GM19455 (cell line): ENCODE measurements around the gene SCTR.
"Not testable (repeated sequence)": the region's sequence is repeated elsewhere in the genome, so short reads cannot be mapped to it uniquely, and the experiment has no call there.

ENCODE experiments used
- ATAC-seq: cut with Tn5 transposase; IDR thresholded peaks from one replicate; pipeline ENCODE4 v1.9.1; 2021; ENCODE audit not compliant: unreplicated experiment

SCTR gene

DNA sequence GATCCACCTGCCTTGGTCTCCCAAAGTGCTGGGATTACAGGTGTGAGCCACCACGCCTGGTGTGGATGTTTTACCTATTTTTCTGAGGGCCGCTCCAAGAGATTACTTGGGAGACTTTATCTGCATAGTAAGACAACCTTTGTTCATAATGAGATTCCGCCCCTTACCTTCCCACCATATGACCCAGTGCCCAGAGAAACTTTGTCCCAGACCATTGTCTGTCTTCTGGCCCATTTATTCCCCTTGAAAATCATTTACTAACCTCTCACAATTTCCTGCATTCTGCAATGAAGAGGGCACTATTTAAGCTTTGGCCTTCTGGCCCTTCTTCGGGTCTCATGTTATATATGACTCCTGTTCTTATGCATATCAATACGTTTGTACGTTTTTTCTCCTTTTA is 106.4 kb downstream of the SCTR start:
- no peak for ATAC-seq

DNA sequence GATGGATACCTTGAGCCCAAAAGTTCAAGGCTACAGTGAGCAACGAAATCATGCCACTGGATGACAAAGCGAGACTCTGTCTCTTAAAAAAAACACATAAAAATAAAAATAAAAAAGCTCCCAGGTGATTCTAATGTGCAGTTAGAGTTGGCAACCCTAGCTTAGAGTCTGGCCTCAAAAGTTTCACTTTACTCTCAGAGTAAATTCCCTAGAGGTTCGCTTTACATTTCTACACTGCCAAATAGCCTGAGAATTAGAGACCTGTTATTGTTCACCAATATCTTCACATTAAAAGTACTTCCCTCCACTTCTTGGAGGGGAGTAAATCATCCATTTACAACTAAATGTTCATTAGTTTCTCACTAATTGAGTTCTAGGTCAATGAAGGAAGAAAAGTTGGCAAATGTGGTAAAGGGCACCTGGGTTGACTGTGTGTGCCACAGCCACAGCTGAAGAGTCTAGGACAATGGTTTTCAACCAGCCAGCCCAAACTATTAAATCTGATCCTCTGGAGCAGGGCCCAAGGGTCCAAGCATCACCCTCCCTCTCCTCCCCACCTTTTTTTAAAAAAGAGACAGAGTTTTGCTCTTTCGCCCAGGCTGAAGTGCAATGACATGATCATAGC is 107.9 kb downstream of the SCTR start:
- no peak for ATAC-seq

- ATAC-seq: no peak
Measured at GRCh38 chr2:119415630-119416029, 108.7 kb downstream of the SCTR start.

DNA sequence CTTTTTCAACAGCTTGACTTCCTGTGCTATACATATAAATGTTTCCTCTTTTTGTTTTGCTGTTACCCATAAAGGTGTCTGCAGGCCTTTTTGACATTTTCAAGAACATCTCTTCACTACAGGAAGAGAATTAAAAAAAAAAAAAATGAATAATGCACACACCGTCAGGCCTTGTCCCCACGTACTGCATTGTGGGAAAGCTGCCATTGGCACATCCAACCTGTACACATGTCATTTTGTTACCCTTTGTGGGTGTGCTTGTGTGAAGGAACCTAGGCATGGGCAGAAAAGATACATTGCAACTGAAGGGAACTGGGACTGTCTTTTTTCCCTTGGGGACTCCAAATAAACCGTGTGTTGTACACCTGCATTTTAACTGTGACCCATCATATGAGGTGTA is 109.4 kb downstream of the SCTR start:
- ATAC-seq: no peak

- no peak for ATAC-seq
Measured at GRCh38 chr2:119409506-119409905, 114.8 kb downstream of the SCTR start.

DNA sequence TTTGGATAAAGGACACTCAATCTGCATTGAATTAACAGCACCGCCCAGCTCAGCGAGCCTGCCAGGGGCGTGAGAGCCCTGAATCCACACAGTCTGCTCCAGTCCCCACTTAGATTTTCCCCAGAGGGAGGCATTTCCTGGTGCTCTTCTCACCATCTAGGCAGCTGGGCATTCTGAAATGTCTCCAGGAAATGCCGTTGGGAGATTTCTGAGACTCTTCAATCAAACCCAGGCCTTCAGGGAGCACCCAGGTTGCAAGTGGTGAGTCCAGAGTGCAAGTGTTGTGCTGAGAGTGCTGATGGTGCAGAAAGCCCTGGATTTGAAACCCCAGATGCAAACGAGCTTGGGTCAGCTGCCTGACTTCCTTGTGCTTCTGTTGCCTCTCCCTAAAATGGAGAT is 116.1 kb downstream of the SCTR start:
- no peak for ATAC-seq

DNA sequence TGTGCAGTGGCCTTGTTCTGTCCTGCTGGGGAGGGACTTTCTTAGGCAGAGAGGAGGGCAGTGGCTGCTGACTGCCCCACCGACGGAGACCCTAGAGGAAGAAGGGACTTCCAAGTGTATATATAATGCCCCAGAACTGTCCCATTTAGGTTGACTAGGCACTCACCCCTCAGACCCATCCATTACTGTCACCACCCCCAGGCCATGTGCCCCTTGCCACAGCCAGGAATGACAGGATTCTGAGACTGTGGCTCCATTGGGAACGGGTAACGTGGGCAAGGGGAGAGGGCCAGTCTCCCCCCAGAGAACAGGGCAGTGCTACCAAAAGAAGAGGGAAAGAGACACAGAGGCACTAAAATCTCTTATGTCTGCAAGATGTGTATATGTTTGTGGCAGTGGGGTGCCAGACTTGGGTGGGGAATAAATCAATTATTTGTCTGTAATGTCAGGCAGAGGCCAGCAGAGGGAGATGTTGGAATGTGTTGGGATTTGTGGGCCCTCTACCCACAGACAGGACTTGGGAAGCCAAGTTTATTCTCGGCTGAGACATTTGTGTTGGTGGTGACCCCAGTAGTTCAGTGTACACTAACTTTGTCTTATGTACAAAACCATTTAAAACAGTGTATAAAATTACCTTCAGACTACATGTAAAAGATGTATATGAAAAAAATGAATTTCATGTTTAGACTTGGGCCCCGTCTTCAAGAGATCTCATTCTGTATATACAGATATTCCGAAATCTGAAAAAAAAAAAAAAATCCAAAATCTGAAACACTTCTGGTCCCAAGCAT is 116.7 kb downstream of the SCTR start:
- ATAC-seq: no peak

DNA sequence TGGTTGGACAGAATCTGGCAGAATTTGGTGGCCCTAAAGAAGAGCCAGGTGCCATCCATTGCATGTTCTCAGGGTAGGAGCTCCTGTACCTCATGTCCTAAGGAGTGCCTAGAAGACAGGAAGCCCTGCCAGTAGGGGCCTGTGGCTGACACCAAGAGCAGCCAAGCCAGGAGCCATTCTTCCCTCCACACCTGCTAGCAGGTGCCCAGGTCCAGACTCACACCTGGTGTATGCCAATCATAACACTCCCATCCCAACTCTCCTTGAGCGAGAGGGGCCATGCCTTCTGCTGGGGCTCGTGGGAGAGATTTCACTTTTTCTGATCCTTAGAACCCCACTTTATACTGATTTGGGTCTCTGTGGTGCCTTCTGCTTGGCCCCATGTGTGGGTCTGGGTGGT is 119.1 kb downstream of the SCTR start:
- no peak for ATAC-seq

GRCh38 chr2:119403618-119404017 is 120.7 kb downstream of the SCTR start:
- ATAC-seq: not testable (repeated sequence)

DNA sequence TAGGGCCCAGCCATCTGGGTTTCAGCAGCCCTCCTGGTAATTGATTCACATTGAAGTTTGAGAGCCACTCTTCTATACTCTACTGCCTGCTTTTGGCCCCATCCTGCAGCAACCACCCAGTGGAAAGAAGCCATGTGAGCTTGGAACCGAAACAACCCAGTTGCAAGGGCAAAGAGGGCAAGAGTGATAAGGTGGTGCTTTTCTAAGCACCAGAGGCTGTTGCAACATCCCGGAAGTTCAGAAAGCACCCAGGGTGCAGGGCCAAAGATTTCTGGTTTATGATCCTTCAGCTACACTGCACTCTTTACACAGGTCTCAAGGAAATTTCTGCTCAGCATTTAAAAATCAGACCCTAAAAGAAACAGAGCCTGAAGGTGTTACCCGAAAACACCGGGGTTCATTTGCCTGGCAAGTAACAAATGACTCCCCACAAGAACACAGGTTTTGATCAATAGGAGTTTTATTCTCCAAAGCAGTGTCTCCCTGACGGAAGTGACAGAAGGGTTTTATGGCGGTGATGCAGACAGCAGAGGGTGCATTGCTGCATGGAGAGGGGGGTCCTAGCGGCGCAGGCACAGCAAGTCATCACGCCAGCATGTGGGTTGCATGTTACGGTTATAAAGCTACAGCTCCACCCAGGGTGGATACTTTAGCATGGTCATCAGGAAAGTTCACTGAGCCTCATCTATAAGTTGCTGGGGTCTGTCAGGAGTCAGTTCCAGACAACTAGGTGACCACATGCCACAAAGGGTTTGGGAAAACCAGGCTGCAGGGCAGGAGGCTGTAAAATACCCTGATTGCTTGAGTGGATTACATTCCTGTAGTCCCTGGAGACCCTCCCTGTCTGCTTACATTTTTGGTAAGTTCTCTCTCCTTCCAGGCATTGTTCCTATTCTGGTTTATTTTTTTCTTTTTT is 121.4 kb downstream of the SCTR start:
- ATAC-seq: no peak

- no peak for ATAC-seq
Measured at GRCh38 chr2:119402106-119402505, 122.2 kb downstream of the SCTR start.

DNA sequence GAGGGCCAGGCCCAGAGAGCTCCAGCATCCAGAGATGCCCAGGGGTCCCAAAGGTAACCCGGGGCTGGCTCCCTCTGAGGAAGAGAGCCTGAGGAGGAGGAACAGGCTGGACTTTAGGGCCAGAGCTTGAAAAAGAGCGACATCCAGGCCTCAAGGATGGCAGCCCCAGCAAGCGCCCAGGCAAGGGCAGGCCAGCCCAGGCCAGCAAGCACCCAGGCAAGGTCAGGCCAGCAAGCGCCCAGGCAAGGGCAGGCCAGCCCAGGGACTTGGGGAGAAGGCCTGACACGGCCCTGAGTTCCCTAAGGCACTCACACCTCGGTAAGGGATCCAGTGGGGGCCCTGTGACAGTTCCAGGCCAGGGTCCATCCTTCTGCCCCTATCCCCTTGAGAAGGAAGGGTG is 127.1 kb downstream of the SCTR start:
- ATAC-seq: no peak

- ATAC-seq: no peak
Measured at GRCh38 chr2:119393971-119394748, 130.1 kb downstream of the SCTR start.
